Glutamatergic neuron (in vitro differentiated cells): ENCODE measurements around the gene CDH22. TPM values are rescaled to one million over a fixed set of nuclear protein-coding genes. Genes with fewer than 3 reads are reported as not detected.

Experiments used
- DNase-seq: peaks from one replicate; pipeline ENCODE4 v3.0.0; 2022
- H3K27ac Mint-ChIP-seq: one replicate; pipeline ENCODE4 v1.8.0; 2020; ENCODE audit warnings: mild to moderate bottlenecking, mixed read lengths, inconsistent platforms; ENCODE audit not compliant: unreplicated experiment
- H3K27me3 Mint-ChIP-seq: one replicate; pipeline ENCODE4 v1.8.0; 2020; ENCODE audit warnings: mild to moderate bottlenecking, moderate library complexity, mixed read lengths, inconsistent platforms; ENCODE audit not compliant: unreplicated experiment
- H3K36me3 Mint-ChIP-seq: one replicate; pipeline ENCODE4 v1.8.0; 2020; ENCODE audit warnings: mild to moderate bottlenecking, mixed read lengths, inconsistent platforms; ENCODE audit not compliant: unreplicated experiment
- H3K4me1 Mint-ChIP-seq: one replicate; pipeline ENCODE4 v1.8.0; 2020; ENCODE audit warnings: mild to moderate bottlenecking, low read depth, mixed read lengths, inconsistent platforms; ENCODE audit not compliant: unreplicated experiment
- H3K4me3 Mint-ChIP-seq: one replicate; pipeline ENCODE4 v1.8.0; 2020; ENCODE audit warnings: mild to moderate bottlenecking, mixed read lengths, inconsistent platforms; ENCODE audit not compliant: unreplicated experiment
- H3K9me3 Mint-ChIP-seq: one replicate; pipeline ENCODE4 v1.8.0; 2020; ENCODE audit warnings: mild to moderate bottlenecking, moderate library complexity, mixed read lengths, inconsistent platforms; ENCODE audit not compliant: unreplicated experiment
- CTCF ChIP-seq: fragments of 200-600 bp; sonication (generic); IDR thresholded peaks from one replicate; pipeline ENCODE4 v1.5.0; 2021; ENCODE audit not compliant: partially characterized antibody, unreplicated experiment
- total RNA-seq: library from RNA; stranded (reverse); fragmentation: NEBNext Ultra II Directional; extraction: Animal tissue kit (Norgen Biotek cat#: 25700); gene quantifications from one replicate; pipeline ENCODE4 v1.2.1, GENCODE V29; 2021; ENCODE audit not compliant: unreplicated experiment

CDH22 gene
- total RNA-seq, 1 donor from 2014 or later: 7.9 TPM

- peaks cover 20% of the 10 kb centered on the region for H3K27me3 Mint-ChIP-seq
- H3K4me1 Mint-ChIP-seq: peaks cover 23% of the 10 kb centered on the region
- DNase-seq: no peak
- no peak overlapping the region for H3K4me3 Mint-ChIP-seq
- no peak overlapping the region for H3K27ac Mint-ChIP-seq
- H3K36me3 Mint-ChIP-seq: no peaks in the 10 kb centered on the region
- TF ChIP-seq CTCF: no peak
- H3K9me3 Mint-ChIP-seq: peaks cover 16% of the 10 kb centered on the region
Measured at GRCh38 chr20:46267108-46268105, 40.9 kb downstream of the CDH22 start.

- no peak for DNase-seq
- H3K4me1 Mint-ChIP-seq: peaks cover 20% of the 10 kb centered on the region
- peaks cover 20% of the 10 kb centered on the region for H3K27me3 Mint-ChIP-seq
- peaks cover 11% of the 10 kb centered on the region for H3K9me3 Mint-ChIP-seq
- no peak overlapping the region for H3K4me3 Mint-ChIP-seq
- H3K27ac Mint-ChIP-seq: no peak overlapping the region
- H3K36me3 Mint-ChIP-seq: no peaks in the 10 kb centered on the region
- no peak for TF ChIP-seq CTCF
Measured at GRCh38 chr20:46265539-46265938, 42.8 kb downstream of the CDH22 start.

GRCh38 chr20:46264391-46265266, 43.7 kb downstream of the CDH22 start:
- no peaks in the 10 kb centered on the region for H3K36me3 Mint-ChIP-seq
- H3K9me3 Mint-ChIP-seq: peaks cover 11% of the 10 kb centered on the region
- H3K4me3 Mint-ChIP-seq: no peak overlapping the region
- peaks cover 21% of the 10 kb centered on the region for H3K27me3 Mint-ChIP-seq
- H3K4me1 Mint-ChIP-seq: peaks cover 11% of the 10 kb centered on the region
- no peak for TF ChIP-seq CTCF
- no peak overlapping the region for H3K27ac Mint-ChIP-seq
- no peak for DNase-seq

GRCh38 chr20:46261456-46262253, 46.6 kb downstream of the CDH22 start:
- no peak for TF ChIP-seq CTCF
- Mint-ChIP-seq H3K9me3 (peaks cover 11% of the 10 kb centered on the region), H3K27ac (no peak overlapping the region), H3K4me3 (no peak overlapping the region), H3K4me1 (peaks cover 7% of the 10 kb centered on the region), H3K27me3 (peaks cover 17% of the 10 kb centered on the region), H3K36me3 (no peaks in the 10 kb centered on the region)
- no peak for DNase-seq
